RWPE2 (cell line): ENCODE measurements around the gene IPP.

Experiments used
- ATAC-seq: fragments of 200-7000 bp; cut with Tn5 transposase; 3 replicates; pipeline ENCODE4 v1.9.1; 2021; ENCODE audit warnings: low read depth
- DNase-seq: peaks from one replicate; pipeline ENCODE4 v3.0.0-alpha.2; 2020; ENCODE audit warnings: low spot score
- H3K27ac ChIP-seq: fragments of 450-650 bp; 2 replicates; pipeline ENCODE4 v1.5.1; 2017; ENCODE audit warnings: mild to moderate bottlenecking; ENCODE audit not compliant: poor library complexity, severe bottlenecking
- H3K27me3 ChIP-seq: fragments of 250-450 bp; sonication (Bioruptor Pico); 2 replicates; pipeline ENCODE4 v1.5.1; 2021; ENCODE audit warnings: mild to moderate bottlenecking, moderate library complexity; ENCODE audit not compliant: insufficient read depth, poor library complexity, severe bottlenecking
- H3K36me3 ChIP-seq: fragments of 250-450 bp; sonication (Bioruptor Pico); 2 replicates; pipeline ENCODE4 v1.5.1; 2020; ENCODE audit warnings: low read depth, mild to moderate bottlenecking, moderate library complexity
- H3K4me1 ChIP-seq: fragments of 250-450 bp; sonication (Bioruptor Pico); 2 replicates; pipeline ENCODE4 v1.5.1; 2021; ENCODE audit warnings: mild to moderate bottlenecking, moderate library complexity; ENCODE audit not compliant: insufficient read depth, poor library complexity, severe bottlenecking
- H3K4me3 ChIP-seq: fragments of 250-450 bp; sonication (Bioruptor Pico); 2 replicates; pipeline ENCODE4 v1.5.1; 2021; ENCODE audit warnings: mild to moderate bottlenecking, moderate library complexity; ENCODE audit not compliant: severe bottlenecking
- H3K9me3 ChIP-seq: fragments of 250-450 bp; sonication (Bioruptor Pico); 2 replicates; pipeline ENCODE4 v1.5.1; 2021; ENCODE audit warnings: mild to moderate bottlenecking, moderate library complexity; ENCODE audit not compliant: severe bottlenecking
- CTCF ChIP-seq: fragments of 450-650 bp; IDR thresholded peaks from one replicate; pipeline ENCODE4 v1.5.1; 2017; ENCODE audit warnings: mild to moderate bottlenecking, moderate library complexity; ENCODE audit not compliant: poor library complexity, severe bottlenecking

IPP gene

DNA sequence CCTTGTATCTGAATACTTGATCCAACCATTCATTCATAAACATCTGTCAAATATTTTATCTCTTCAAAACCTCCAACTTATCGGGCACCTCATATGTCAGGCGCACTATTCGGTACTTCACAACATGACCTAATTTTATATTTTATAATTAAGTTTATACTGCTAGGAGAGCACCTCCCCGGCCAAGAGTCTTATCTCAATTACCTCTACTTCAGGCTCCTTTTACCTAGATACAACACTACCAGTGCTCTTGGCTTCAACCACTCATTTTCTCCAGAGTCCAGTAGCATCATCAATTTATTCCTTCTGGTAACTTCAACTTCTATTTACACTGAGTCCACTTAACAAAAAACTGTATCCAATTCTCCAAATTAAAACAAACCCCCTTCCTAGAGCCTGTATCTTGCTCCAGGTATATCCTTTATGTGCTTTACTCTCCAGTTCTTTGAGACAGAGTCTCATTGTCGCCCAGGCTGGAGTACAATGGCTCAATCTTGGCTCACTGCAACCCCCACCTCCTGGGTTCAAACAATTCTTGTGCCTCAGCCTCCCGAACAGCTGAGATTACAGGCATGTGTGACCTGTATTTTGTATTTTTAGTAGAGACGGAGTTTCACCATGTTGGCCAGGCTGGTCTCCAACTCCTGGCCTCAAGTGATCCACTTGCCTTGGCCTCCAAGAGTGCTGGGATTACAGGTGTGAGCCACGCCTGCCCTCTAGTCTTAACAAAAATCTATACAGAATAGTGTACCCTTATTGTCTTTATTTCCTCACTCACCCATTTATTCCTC lies 82.9 kb downstream of the IPP start:
- Histone ChIP-seq H3K27ac (no peak overlapping the region), H3K9me3 (no peaks in the 10 kb centered on the region), H3K27me3 (no peaks in the 10 kb centered on the region), H3K4me1 (peaks cover 6% of the 10 kb centered on the region), H3K36me3 (peaks cover 12% of the 10 kb centered on the region; the same call in 1 of the 2 replicates), H3K4me3 (no peak overlapping the region)
- DNase-seq (no peak), ATAC-seq (no peak)
- no peak for TF ChIP-seq CTCF

DNA sequence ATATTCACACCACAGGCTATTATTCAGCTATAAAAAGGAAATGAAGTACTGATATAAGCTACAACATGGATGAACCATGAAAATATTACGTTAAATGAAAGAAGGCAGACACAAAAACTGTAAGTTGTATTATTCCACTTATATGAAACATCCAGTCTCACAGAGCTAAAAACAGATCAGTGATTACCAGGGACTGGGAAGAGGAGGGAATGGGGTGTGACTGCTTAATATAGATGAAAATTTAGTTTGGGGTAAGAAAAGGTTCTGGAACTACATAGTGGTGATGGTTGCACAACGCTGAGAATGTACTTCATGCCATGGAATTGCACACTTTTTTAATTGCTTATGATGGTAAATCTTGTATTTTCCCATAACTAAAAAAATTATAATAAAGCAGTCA lies 83.6 kb downstream of the IPP start:
- no peak for ATAC-seq
- Histone ChIP-seq H3K4me1 (peaks cover 6% of the 10 kb centered on the region), H3K27me3 (no peaks in the 10 kb centered on the region), H3K27ac (no peak overlapping the region), H3K4me3 (no peak overlapping the region), H3K36me3 (peaks cover 18% of the 10 kb centered on the region; the same call in 1 of the 2 replicates), H3K9me3 (no peaks in the 10 kb centered on the region)
- no peak for DNase-seq
- no peak for TF ChIP-seq CTCF

- Histone ChIP-seq H3K27me3 (no peaks in the 10 kb centered on the region), H3K4me3 (no peak overlapping the region), H3K27ac (no peak overlapping the region), H3K36me3 (peaks cover 66% of the 10 kb centered on the region), H3K4me1 (no peaks in the 10 kb centered on the region), H3K9me3 (no peaks in the 10 kb centered on the region)
- TF ChIP-seq CTCF: no peak
- ATAC-seq: no peak
- no peak for DNase-seq
These were observed 90.1 kb downstream of the IPP start for GRCh38 chr1:45660336-45660735.

DNA sequence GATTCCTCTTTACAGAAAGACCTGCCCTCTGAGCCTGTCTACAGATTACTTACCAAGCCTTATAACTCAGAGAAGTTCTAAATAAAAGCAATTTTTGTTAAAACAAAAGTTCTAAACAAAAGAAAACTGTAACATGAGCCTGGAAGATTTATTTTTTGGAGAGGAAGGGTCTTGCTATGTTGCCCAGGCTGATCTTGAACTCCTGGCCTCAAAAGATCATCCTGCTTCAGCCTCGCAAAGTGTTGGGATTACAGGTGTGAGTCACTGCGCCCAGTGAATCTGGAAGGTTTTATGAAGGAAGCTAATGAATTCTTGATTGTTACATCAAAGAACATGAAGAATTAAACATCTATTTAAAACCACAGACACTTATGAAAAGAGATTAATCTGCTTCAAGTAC lies 91.2 kb downstream of the IPP start:
- no peaks in the 10 kb centered on the region for H3K27me3 ChIP-seq
- no peak for ATAC-seq
- H3K4me3 ChIP-seq: no peak overlapping the region
- no peak for TF ChIP-seq CTCF
- H3K27ac ChIP-seq: no peak overlapping the region
- no peaks in the 10 kb centered on the region for H3K9me3 ChIP-seq
- peaks cover 77% of the 10 kb centered on the region for H3K36me3 ChIP-seq
- DNase-seq: no peak
- no peaks in the 10 kb centered on the region for H3K4me1 ChIP-seq

DNA sequence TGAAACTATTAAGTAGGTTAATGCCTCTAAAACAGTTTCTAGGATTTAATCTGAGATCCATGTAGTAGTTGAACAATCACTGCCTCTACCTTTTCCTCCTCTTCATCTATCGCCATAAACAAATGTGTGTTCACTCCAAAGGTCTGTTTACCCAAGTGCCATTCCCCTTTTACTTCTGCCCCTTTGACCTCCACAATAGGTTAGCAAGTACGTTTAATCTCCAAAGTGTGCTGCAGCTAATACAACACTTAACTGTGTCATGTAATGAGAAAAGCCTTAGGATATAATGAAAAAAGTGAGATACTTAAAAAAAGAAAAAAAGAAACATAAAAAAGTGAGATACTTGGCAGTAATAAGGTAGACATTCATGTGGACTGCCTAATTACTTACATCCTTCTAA lies 92.3 kb downstream of the IPP start:
- Histone ChIP-seq H3K36me3 (peaks cover 87% of the 10 kb centered on the region), H3K27ac (no peak overlapping the region), H3K27me3 (no peaks in the 10 kb centered on the region), H3K9me3 (no peaks in the 10 kb centered on the region), H3K4me1 (no peaks in the 10 kb centered on the region), H3K4me3 (no peak overlapping the region)
- ATAC-seq (no peak), DNase-seq (no peak)
- TF ChIP-seq CTCF: no peak
